CD4-positive, alpha-beta T cell treated with Interleukin-1 beta for 1 hour (primary cell): ENCODE measurements around the gene OBSCN.
"Not testable (repeated sequence)": the region's sequence is repeated elsewhere in the genome, so short reads cannot be mapped to it uniquely, and the experiment has no call there.

Source experiments
- DNase-seq, 2 donors: peaks; one replicate each; pipeline ENCODE4 v3.0.0-alpha.2; 2020 to 2022

The OBSCN gene

GRCh38 chr1:228214921-228215662 lies 7.2 kb downstream of the OBSCN start:
- no peak for DNase-seq

DNA sequence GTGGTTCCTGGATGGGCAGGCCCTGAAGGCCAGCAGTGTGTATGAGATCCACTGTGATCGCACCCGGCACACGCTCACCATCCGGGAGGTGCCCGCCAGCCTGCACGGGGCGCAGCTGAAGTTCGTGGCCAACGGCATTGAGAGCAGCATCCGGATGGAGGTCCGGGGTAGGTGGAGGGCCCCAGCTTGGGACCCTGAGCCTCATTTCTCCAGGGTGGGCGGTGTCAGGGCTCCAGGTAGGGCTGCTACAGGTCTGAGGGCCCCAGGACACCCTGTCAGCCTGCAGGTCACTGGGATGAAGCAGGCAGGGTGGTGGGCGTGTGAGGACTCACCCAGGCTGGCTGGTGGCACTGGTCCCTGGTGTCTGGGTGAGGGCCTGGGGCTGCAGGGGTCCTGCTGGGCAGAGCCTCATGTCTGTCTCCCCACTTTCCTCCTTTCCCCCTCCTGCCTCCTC lies 7.8 kb downstream of the OBSCN start:
- DNase-seq = no peak

GRCh38 chr1:228216371-228217320 lies 8.8 kb downstream of the OBSCN start:
- no peak for DNase-seq

- no peak for DNase-seq
Observed at GRCh38 chr1:228217551-228218344, 9.9 kb downstream of the OBSCN start.

DNA sequence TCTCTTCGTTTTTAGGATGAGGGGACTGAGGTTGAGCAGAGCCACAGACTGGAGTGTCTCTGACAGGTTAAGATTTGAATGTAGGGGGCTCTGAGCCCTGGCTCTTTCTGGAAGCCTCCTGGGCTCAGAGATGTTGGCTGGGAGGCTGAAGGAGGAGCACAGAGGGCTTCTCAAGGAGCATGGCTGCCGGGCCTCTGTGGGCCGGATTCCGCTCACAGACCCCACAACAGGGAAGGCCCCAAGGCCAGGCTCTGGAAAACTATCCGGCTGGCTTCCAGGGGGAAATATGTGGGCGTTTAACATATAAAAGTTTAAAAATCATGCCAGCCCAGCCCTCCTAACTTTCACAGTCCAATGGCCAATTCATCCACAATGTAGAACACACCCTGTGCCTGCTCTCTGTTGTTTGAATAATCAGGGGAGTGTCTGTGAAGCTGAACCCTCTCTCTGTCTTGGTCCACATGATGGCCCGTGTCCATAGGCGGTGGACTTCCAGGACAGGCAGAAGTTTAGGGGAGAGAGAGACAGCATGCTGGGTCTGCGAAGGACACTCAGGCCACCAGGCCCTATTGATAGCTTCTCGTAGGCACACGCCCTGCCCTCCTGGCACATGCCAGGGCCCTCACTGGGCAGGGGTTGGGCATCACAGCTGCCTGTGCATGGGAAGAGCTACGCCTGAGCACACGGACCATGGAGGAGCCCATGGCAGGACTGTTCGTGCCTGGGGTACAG lies 10.8 kb downstream of the OBSCN start:
- no peak for DNase-seq

- no peak for DNase-seq
Observed at GRCh38 chr1:228219245-228219961, 11.6 kb downstream of the OBSCN start.

GRCh38 chr1:228219962-228220780 lies 12.3 kb downstream of the OBSCN start:
- no peak for DNase-seq

- not testable (repeated sequence) for DNase-seq
Observed at GRCh38 chr1:228221097-228221496, 13.3 kb downstream of the OBSCN start.

DNA sequence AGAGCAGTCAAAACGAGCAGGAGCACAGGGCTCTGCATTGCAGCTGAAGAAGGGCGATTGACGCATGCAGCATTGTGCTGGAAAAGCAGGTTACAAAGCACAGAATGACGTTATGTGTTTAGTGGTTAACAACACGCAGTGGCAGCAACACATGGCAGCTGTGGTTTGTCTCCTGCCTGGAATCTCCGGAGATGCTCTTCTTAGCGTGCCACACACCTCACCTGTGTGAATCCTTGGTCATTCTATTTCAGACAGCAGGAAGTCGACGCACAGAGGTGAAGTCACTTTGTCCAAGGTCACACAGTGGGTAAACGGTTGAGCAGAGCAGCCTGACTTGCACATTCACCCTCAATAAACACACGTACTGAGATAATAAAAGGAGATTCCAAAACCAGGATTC lies 14.7 kb downstream of the OBSCN start:
- DNase-seq = no peak

DNA sequence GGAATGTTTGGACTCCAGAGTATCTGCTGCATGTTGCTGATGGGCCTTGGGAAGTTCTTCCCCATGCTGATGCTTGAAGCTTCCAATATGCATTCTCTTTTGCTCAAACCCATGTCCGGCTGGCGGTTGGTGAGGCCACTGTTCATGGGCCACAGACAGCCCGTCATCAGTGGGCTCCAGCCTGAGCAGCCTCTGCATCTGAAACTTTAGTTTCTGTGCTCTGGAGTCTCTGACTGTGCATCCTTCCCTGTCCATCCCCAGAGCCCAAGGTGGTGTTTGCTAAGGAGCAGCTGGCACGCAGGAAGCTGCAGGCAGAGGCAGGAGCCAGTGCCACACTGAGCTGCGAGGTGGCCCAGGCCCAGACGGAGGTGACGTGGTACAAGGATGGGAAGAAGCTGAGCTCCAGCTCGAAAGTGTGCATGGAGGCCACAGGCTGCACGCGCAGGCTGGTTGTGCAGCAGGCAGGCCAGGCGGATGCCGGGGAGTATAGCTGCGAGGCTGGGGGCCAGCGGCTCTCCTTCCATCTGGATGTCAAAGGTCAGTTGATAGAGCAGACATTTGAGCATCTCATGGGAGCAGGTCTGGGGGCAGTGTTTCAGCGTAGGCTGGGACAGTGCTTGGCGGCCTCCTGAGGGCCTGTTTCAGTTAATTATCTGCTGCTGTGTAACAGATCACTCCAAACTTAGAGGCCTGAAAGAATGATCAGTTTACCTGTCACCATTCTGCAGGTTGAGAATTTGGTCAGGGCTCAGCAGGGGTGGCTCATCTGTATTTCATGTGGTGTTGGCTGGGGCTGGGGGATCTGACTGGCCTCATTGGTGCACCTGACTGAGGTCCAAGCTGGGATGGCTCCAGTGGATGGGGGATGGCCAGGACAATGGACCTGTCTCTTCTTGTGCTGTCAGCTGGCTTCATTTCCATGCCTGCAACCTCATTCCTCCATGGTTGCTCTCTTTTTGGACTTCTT lies 16.6 kb downstream of the OBSCN start:
- no peak for DNase-seq

DNA sequence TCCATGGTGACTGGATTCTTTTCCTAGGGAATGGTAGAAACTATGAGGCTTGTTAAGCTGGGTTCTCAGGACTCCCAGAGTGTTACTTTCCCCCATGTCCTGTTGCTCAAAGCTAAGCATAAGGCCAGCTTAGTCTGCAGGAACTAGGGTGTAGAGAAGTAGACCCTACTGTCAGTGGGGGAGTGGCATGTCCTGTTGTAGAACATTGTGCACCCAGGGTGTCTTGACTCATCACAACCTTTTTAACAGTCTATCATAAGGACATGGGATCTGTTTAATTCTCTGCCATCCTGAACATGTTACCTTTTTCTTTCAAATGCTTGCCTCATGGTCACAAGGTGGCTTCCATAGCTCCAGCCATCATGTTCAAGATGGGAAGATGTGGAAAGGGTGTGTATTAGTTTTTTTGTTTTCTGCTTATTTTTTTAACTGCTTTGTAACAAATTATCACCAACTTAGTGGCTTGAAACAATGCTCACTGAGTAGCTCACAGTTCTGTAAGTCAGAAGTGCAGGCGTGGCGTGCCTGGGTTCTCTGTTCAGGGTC lies 17.4 kb downstream of the OBSCN start:
- DNase-seq = no peak

DNA sequence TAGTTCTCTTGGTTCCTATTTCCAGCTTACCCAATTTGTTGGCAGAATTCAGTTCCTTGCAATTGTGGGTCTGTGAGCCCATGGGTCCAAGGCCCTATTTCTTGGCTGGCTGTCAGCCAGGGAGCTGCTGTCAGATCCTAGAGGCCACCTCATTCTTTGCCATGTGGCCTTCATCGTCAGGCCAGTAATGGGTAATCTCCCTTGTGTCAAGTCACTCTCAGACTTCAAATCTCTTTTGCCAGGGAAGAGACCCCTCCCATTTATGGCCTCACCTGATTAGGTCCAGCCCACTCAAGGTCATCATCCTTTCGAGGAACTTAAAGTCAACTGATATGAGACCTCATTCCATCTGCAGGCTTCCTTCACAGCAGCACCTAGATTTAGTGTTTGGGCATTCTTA lies 17.9 kb downstream of the OBSCN start:
- no peak for DNase-seq

DNA sequence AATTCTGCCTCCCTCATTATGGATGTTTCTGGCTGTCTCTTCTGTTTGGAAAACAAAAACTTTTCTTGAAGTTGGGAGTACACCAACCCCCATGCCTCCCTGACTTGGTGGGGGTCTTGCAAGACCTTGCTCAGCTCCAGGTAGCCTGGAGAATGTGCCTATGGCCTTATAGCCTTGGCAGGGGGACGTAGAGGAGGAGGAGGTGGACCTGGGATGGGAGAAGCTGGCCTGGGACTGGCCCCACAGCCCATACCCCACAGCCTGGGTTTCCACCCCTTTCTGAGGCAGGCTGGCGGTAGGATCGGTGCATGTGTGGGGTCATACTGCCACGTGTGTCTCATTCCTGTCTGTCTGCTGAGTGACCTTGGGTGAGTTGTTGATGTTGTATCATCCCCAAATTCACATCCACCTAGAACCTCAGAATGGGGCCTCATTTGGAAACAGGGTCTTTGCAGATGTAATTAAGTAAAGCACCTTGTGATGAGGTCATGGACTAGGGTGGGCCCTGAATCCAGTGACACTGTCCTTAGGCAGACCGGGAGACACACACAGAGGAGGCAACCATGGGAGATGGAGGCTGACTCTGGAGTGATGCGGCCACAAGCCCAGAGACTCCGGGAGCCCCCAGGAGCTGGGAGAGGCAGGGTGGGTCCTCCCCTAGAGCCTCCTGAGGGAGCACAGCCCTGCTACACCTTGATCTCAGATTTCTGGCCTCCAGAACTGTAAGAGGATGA lies 18.5 kb downstream of the OBSCN start:
- no peak for DNase-seq

DNA sequence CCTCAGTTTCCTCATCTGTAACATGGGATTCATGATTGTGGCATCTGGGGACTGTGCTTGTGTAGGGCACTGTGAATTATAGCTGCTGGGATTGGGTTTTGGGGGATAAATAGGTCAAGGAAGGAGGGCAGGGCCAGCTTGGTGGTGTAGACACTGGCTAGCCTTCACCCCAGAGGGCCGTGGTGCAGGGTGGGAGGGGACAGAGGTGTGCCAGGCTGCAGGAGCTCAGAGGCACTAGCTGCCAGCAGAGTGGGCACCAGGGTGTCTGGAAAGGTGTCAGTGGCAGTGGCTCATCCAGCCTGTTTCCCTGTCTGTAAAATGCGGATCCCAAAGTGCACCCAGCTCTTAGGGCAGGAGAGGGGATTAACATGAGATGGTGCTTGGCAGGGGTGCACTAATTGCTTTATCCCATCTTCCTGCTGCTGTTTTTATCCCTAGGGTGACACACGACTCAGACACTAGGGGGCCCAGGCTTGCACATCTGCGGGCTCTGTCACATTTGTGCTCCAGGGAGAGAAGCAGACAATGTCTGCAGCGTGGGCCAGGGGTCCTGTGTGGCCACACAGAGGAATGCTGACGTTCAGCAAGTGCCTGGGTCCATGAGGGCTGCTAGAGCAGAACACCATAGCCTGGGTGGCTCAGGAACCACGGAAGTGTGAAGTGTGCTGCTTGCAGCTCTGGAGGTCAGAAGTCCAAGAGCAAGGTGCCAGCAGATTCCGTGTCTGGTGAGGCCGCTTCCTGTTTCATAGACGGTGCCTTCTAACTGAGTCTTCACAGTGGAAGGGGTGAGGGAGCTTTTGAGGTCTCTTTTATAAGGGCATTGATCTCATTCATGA lies 19.3 kb downstream of the OBSCN start:
- DNase-seq = no peak

GRCh38 chr1:228228147-228228546 lies 20.3 kb downstream of the OBSCN start:
- DNase-seq = not testable (repeated sequence)

GRCh38 chr1:228228601-228229074 lies 20.8 kb downstream of the OBSCN start:
- DNase-seq = no peak

- DNase-seq = no peak
Observed at GRCh38 chr1:228231189-228231588, 23.3 kb downstream of the OBSCN start.
